KMS-11 (cell line): ENCODE data around the gene VSNL1.

Experiments used
- H2AFZ ChIP-seq: fragments of 200-600 bp; sonication (generic); 2 replicates; pipeline ENCODE4 v1.6.1; 2016; ENCODE audit warnings: antibody characterized with exemption, mixed run types, low read depth
- H3K27ac ChIP-seq: fragments of 200-600 bp; sonication (generic); 2 replicates; pipeline ENCODE4 v1.6.1; 2016; ENCODE audit warnings: mild to moderate bottlenecking, mixed run types
- H3K27me3 ChIP-seq: fragments of 200-600 bp; sonication (generic); 2 replicates; pipeline ENCODE4 v1.6.1; 2017; ENCODE audit warnings: mild to moderate bottlenecking, low read depth, mixed run types, moderate library complexity; ENCODE audit not compliant: insufficient read depth
- H3K36me3 ChIP-seq: fragments of 200-600 bp; sonication (generic); 2 replicates; pipeline ENCODE4 v1.6.1; 2017; ENCODE audit warnings: mild to moderate bottlenecking, mixed run types; ENCODE audit not compliant: insufficient read depth
- H3K4me1 ChIP-seq: fragments of 200-600 bp; sonication (generic); 2 replicates; pipeline ENCODE4 v1.6.1; 2016; ENCODE audit warnings: mild to moderate bottlenecking, low read depth, mixed run types; ENCODE audit not compliant: poor library complexity, severe bottlenecking
- H3K4me2 ChIP-seq: fragments of 200-600 bp; sonication (generic); 2 replicates; pipeline ENCODE4 v1.7.0; 2016; ENCODE audit warnings: mild to moderate bottlenecking, mixed run types
- H3K4me3 ChIP-seq: fragments of 200-600 bp; sonication (generic); IDR thresholded peaks from 2 replicates; pipeline ENCODE4 v1.6.1; 2017; ENCODE audit warnings: low read depth, low read length, mixed read lengths; ENCODE audit not compliant: insufficient read depth
- H3K79me2 ChIP-seq: fragments of 200-600 bp; sonication (generic); 2 replicates; pipeline ENCODE4 v1.6.1; 2016; ENCODE audit warnings: low read depth, mixed run types; ENCODE audit not compliant: insufficient read depth
- H3K9ac ChIP-seq: fragments of 200-600 bp; sonication (generic); 2 replicates; pipeline ENCODE4 v1.6.1; 2016; ENCODE audit warnings: mild to moderate bottlenecking, mixed run types
- H4K20me1 ChIP-seq: fragments of 200-600 bp; sonication (generic); 2 replicates; pipeline ENCODE4 v1.6.1; 2016; ENCODE audit warnings: mild to moderate bottlenecking, mixed run types; ENCODE audit not compliant: insufficient read depth
- TF ChIP-seq, protein P1 (sequence below): fragments of 200-600 bp; sonication (generic); conservative IDR thresholded peaks from 2 replicates; pipeline ENCODE4 v1.6.1; 2017; ENCODE audit warnings: low read depth, mild to moderate bottlenecking, antibody characterized with exemption, low read length, moderate library complexity, mixed read lengths

Gene VSNL1

DNA sequence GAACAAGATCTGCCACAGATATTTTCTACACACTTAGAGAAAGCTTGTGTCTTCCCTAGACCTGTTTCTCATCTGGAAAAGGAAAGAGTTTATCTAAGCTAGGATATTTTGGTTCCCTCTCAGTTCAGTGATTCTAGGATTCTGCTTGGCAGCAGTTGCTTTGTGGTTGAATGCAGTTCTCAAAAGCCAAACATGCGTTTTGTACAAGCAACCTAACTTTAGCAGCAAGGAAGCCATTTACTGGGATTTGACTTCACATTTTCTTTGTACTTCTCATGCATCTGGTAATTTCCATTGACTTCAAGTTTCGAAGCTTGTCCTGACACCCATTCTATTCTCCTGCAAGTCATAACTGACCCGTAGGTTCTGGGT is 33.3 kb downstream of the VSNL1 start:
- no peaks in the 10 kb centered on the region for H4K20me1 ChIP-seq
- no peaks in the 10 kb centered on the region for H3K27me3 ChIP-seq
- no peak overlapping the region for H3K4me2 ChIP-seq
- H3K4me3 ChIP-seq, result no peak overlapping the region
- H3K27ac ChIP-seq, result no peak overlapping the region
- TF ChIP-seq, protein P1, sequence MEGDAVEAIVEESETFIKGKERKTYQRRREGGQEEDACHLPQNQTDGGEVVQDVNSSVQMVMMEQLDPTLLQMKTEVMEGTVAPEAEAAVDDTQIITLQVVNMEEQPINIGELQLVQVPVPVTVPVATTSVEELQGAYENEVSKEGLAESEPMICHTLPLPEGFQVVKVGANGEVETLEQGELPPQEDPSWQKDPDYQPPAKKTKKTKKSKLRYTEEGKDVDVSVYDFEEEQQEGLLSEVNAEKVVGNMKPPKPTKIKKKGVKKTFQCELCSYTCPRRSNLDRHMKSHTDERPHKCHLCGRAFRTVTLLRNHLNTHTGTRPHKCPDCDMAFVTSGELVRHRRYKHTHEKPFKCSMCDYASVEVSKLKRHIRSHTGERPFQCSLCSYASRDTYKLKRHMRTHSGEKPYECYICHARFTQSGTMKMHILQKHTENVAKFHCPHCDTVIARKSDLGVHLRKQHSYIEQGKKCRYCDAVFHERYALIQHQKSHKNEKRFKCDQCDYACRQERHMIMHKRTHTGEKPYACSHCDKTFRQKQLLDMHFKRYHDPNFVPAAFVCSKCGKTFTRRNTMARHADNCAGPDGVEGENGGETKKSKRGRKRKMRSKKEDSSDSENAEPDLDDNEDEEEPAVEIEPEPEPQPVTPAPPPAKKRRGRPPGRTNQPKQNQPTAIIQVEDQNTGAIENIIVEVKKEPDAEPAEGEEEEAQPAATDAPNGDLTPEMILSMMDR, result no peak
- H3K36me3 ChIP-seq, result no peaks in the 10 kb centered on the region
- H2AFZ ChIP-seq, result no peak overlapping the region
- H3K4me1 ChIP-seq, result no peaks in the 10 kb centered on the region
- H3K9ac ChIP-seq, result no peak overlapping the region
- no peaks in the 10 kb centered on the region for H3K79me2 ChIP-seq

DNA sequence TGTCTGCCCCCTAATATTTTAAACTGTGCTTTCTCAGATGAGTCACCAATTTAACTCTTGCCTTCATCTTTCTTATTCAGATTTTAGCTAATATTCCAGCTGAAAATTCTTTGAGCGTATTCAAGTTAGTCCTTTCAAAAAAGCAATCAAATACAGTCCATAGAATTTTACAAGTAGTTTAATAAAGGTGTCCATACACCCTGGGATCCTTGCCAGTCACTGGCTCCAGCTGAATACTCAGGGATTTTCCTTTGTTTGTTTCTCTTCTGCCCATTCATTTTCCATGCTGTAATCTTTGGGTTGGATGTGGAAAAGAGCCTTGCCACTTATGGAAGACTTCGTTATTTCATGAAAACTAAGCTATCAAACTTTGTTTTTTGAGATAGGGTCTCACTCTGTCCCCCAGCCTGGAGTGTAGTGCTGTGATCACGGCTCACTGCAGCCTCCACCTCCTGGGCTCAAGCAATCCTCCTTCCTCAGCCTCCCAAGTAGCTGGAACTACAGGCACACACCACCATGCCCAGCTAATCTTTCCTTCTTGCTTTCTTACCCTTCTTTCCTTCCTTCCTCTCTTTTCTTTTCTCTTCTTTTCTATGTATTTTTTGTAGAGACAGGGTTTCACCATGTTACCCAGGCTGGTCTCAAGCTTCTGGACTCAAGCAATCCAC is 34.0 kb downstream of the VSNL1 start:
- no peak overlapping the region for H3K9ac ChIP-seq
- no peak overlapping the region for H3K4me3 ChIP-seq
- H3K4me2 ChIP-seq, result no peak overlapping the region
- TF ChIP-seq, protein P1, result no peak
- H3K27me3 ChIP-seq, result no peaks in the 10 kb centered on the region
- no peak overlapping the region for H2AFZ ChIP-seq
- no peaks in the 10 kb centered on the region for H3K36me3 ChIP-seq
- no peaks in the 10 kb centered on the region for H4K20me1 ChIP-seq
- H3K79me2 ChIP-seq, result no peaks in the 10 kb centered on the region
- H3K27ac ChIP-seq, result no peak overlapping the region
- peaks cover 3% of the 10 kb centered on the region for H3K4me1 ChIP-seq

DNA sequence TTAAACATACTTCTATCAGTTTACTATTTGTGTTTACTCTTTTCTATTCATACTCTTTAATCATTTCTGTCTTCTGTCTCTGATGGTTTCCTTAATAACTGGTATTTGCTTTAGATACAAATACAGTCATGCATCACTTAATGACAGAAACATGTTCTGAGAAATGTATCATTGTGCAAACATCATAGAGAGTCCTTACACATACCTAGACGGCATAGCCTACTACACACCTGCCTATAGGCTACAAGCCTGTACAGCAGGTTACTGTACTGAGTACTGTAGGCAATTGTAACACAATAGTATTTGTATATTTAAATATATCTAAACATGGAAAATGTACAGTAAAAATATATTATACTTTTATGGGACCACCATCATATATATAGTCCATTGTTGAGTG is 36.3 kb downstream of the VSNL1 start:
- TF ChIP-seq, protein P1, result no peak
- Histone ChIP-seq H3K27ac (no peak overlapping the region), H3K4me3 (no peak overlapping the region)

DNA sequence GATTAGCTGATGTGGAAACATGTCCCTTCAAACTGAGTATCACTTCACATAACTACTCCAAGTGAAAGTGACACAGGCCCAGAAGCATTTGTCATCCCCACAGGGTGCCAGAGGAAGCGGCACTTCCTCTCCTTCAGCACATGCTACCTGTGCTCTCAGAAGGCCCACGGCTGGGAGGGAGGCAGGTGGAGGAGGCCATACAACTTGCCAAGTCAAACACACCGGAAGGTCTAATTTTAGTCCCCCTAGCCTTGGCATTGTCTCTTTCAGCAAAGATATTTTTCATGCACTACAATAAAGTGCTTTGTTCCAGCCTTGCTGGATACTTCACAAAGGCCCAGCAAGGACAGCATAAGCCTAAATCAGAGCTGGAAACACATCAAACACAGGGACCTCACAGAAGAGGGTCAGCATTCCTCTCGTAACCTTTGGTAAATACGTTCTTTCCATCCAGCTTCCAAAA is 38.0 kb downstream of the VSNL1 start:
- Histone ChIP-seq H3K4me1 (peaks cover 8% of the 10 kb centered on the region), H3K27ac (no peak overlapping the region), H3K9ac (no peak overlapping the region)

More for the DNA sequence above, 36.3 kb downstream of the VSNL1 start:
- Histone ChIP-seq H3K9ac (no peak overlapping the region), H4K20me1 (no peaks in the 10 kb centered on the region), H3K4me1 (peaks cover 8% of the 10 kb centered on the region), H3K27me3 (no peaks in the 10 kb centered on the region), H3K4me2 (no peak overlapping the region), H2AFZ (no peak overlapping the region), H3K36me3 (no peaks in the 10 kb centered on the region), H3K79me2 (no peaks in the 10 kb centered on the region)

More for the DNA sequence above, 38.0 kb downstream of the VSNL1 start:
- no peaks in the 10 kb centered on the region for H3K79me2 ChIP-seq
- H2AFZ ChIP-seq, result no peak overlapping the region
- H3K4me2 ChIP-seq, result no peak overlapping the region
- no peaks in the 10 kb centered on the region for H4K20me1 ChIP-seq
- TF ChIP-seq, protein P1, result no peak
- H3K36me3 ChIP-seq, result no peaks in the 10 kb centered on the region
- H3K4me3 ChIP-seq, result no peak overlapping the region
- H3K27me3 ChIP-seq, result no peaks in the 10 kb centered on the region
